Nephron progenitor cell (in vitro differentiated cells): ENCODE data around the gene FBN3.
A peak's percentile ranks its signal among the peaks of the same experiment; 100 is the strongest.

Source experiments
- DNase-seq: peaks from one replicate; pipeline ENCODE4 v3.0.0; 2021
- H3K27ac Mint-ChIP-seq: 2 replicates; pipeline ENCODE4 v1.8.0; 2021; ENCODE audit warnings: mild to moderate bottlenecking, moderate library complexity, mixed read lengths
- H3K27me3 Mint-ChIP-seq: 2 replicates; pipeline ENCODE4 v1.8.0; 2021; ENCODE audit warnings: mild to moderate bottlenecking, low read depth, mixed read lengths; ENCODE audit not compliant: poor library complexity
- H3K36me3 Mint-ChIP-seq: 2 replicates; pipeline ENCODE4 v1.8.0; 2021; ENCODE audit warnings: low read depth, mixed read lengths
- H3K4me1 Mint-ChIP-seq: 2 replicates; pipeline ENCODE4 v1.8.0; 2021; ENCODE audit warnings: mixed read lengths
- H3K4me3 Mint-ChIP-seq: 2 replicates; pipeline ENCODE4 v1.8.0; 2021; ENCODE audit warnings: mild to moderate bottlenecking, moderate library complexity, mixed read lengths
- H3K9me3 Mint-ChIP-seq: 2 replicates; pipeline ENCODE4 v1.8.0; 2021; ENCODE audit warnings: mild to moderate bottlenecking, moderate library complexity, mixed read lengths
- TF ChIP-seq, protein P1 (sequence below): fragments of 200-600 bp; sonication (generic); IDR thresholded peaks from 2 replicates; pipeline ENCODE4 v1.5.0; 2021; ENCODE audit warnings: antibody characterized with exemption

The FBN3 gene

GRCh38 chr19:8087876-8088275 lies 61.5 kb downstream of the FBN3 start:
- Mint-ChIP-seq H3K4me1 (peaks cover 14% of the 10 kb centered on the region), H3K36me3 (peaks cover 12% of the 10 kb centered on the region), H3K4me3 (no peak overlapping the region), H3K27ac (no peak overlapping the region), H3K9me3 (no peaks in the 10 kb centered on the region), H3K27me3 (peaks cover 9% of the 10 kb centered on the region)
- TF ChIP-seq, protein P1, sequence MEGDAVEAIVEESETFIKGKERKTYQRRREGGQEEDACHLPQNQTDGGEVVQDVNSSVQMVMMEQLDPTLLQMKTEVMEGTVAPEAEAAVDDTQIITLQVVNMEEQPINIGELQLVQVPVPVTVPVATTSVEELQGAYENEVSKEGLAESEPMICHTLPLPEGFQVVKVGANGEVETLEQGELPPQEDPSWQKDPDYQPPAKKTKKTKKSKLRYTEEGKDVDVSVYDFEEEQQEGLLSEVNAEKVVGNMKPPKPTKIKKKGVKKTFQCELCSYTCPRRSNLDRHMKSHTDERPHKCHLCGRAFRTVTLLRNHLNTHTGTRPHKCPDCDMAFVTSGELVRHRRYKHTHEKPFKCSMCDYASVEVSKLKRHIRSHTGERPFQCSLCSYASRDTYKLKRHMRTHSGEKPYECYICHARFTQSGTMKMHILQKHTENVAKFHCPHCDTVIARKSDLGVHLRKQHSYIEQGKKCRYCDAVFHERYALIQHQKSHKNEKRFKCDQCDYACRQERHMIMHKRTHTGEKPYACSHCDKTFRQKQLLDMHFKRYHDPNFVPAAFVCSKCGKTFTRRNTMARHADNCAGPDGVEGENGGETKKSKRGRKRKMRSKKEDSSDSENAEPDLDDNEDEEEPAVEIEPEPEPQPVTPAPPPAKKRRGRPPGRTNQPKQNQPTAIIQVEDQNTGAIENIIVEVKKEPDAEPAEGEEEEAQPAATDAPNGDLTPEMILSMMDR: no peak
- no peak for DNase-seq

DNA sequence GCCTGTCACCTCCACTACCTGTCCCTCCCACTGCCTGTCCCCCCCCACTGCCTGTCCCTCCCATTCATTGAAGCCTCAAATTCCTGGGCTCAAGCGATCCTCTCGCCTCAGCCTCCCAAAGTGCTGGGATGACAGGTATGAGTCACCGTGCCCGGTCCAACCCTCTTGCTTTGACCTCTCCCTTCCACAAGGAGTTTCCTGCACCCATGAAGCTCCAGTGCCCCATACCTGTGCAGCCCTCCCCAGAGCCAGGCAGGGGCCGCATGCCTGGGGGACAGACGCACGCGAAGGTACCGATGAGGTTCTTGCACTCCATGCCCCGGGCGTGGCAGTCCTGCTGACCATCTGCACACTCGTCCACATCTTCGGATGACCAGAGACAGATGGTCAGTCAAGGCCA lies 62.5 kb downstream of the FBN3 start:
- H3K36me3 Mint-ChIP-seq: peaks cover 22% of the 10 kb centered on the region
- TF ChIP-seq, protein P1: no peak
- H3K27me3 Mint-ChIP-seq: peaks cover 9% of the 10 kb centered on the region

DNA sequence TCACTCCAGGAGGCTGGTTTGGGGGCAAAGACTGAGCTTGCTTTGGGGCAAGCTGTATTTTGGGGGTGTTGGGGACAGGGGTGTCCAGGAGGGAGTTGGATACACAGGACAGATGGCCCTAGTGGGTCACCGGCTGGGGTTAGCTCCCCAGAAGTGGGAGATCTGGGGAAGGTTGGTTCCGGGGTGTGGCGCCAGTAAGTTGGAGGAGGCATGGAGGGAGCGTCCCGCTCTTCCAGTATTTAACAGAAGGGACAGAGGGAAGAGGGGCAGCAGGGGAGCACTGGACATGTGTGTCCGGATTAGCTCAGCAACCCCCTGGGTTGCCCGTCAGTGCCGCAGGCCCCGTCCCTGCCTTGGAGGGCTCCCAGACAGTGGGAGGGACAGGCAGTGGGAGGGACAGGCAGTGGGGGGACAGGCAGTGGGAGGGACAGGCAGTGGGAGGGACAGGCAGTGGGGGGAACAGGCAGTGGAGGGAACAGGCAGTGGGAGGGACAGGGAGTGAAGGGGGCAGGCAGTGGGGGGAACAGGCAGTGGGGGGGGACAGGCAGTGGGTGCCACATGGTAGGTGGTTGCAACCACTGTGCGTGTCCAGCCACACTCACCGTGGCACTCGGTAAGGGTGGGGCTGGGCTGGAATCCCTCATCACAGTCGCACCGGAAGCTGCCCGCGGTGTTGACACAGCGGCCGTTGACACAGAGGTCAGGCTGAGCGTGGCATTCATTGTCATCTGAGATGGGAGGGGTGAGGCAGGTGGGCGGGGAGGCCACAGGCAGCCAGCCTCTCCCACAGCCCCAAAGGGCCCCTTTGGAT lies 63.6 kb downstream of the FBN3 start:
- Mint-ChIP-seq H3K36me3 (peaks cover 33% of the 10 kb centered on the region), H3K4me3 (no peak overlapping the region), H3K27me3 (peaks cover 6% of the 10 kb centered on the region), H3K27ac (peak overlapping the region; percentile 86), H3K4me1 (peaks cover 14% of the 10 kb centered on the region), H3K9me3 (no peaks in the 10 kb centered on the region)
- TF ChIP-seq, protein P1: no peak
- DNase-seq: peak; percentile 31

More for the DNA sequence above, 62.5 kb downstream of the FBN3 start:
- H3K4me1 Mint-ChIP-seq: peaks cover 14% of the 10 kb centered on the region
- H3K4me3 Mint-ChIP-seq: no peak overlapping the region
- H3K9me3 Mint-ChIP-seq: no peaks in the 10 kb centered on the region
- no peak for DNase-seq
- H3K27ac Mint-ChIP-seq: no peak overlapping the region

GRCh38 chr19:8084152-8084551 lies 65.2 kb downstream of the FBN3 start:
- Mint-ChIP-seq H3K27ac (peak overlapping the region; percentile 34), H3K9me3 (no peaks in the 10 kb centered on the region), H3K36me3 (peaks cover 46% of the 10 kb centered on the region), H3K27me3 (peaks cover 3% of the 10 kb centered on the region), H3K4me3 (no peak overlapping the region), H3K4me1 (peaks cover 14% of the 10 kb centered on the region)
- DNase-seq: no peak
- TF ChIP-seq, protein P1: no peak

GRCh38 chr19:8083141-8083540 lies 66.3 kb downstream of the FBN3 start:
- Mint-ChIP-seq H3K4me1 (peaks cover 14% of the 10 kb centered on the region), H3K9me3 (no peaks in the 10 kb centered on the region), H3K27me3 (peaks cover 3% of the 10 kb centered on the region), H3K27ac (no peak overlapping the region), H3K36me3 (peaks cover 49% of the 10 kb centered on the region), H3K4me3 (no peak overlapping the region)
- TF ChIP-seq, protein P1: no peak
- no peak for DNase-seq
